PFSK-1 (cell line): ENCODE measurements around the gene DNAJC27.

ENCODE experiments used
- POLR2AphosphoS5 ChIP-seq: IDR thresholded peaks from 2 replicates; pipeline ENCODE4 v1.6.1; 2012; ENCODE audit warnings: low read depth, mild to moderate bottlenecking, control low read depth, low read length, moderate library complexity
- REST ChIP-seq, 2 experiments: IDR thresholded peaks; 2 replicates each; pipeline versions ENCODE4 v1.6.1 to v1.8.0; 2011 to 2012; ENCODE audit warnings: low read depth in 2 of 2, low read length in 2 of 2, control low read depth in 1 of 2, inconsistent platforms in 1 of 2, mild to moderate bottlenecking in 1 of 2, moderate library complexity in 1 of 2; ENCODE audit not compliant: insufficient read depth in 1 of 2
- TAF1 ChIP-seq: IDR thresholded peaks from 2 replicates; pipeline ENCODE4 v1.6.1; 2012; ENCODE audit warnings: low read length, control low read depth, borderline replicate concordance; ENCODE audit not compliant: insufficient read depth

- TF ChIP-seq TAF1 (no peak), POLR2AphosphoS5 (no peak), REST (IDR thresholded peaks at IDR 0.05; ENCODE audit: insufficient read depth in 1 of 2, low read depth in 2 of 2, low read length in 2 of 2) (no peak)
Measured at GRCh38 chr2:25001325-25001637, 29.5 kb upstream of the DNAJC27 start.
